Bronchial epithelial cell (primary cell): ENCODE data around the gene AGPS. TPM values are rescaled to one million over a fixed set of nuclear protein-coding genes. Genes with fewer than 3 reads are reported as not detected.
"Not testable (repeated sequence)": the region's sequence is repeated elsewhere in the genome, so short reads cannot be mapped to it uniquely, and the experiment has no call there.

Source experiments
- DNase-seq: peaks from one replicate; pipeline ENCODE4 v3.0.0-alpha.2; 2010; ENCODE audit warnings: low read depth
- FAIRE-seq: peaks from 2 replicates; lab custom pipeline; 2011; peaks lifted over from hg19 to GRCh38; lab: Jason Lieb, UNC
- H3K27me3 ChIP-seq: 2 replicates; pipeline ENCODE4 v1.5.1; 2011; ENCODE audit warnings: low read length; ENCODE audit not compliant: control insufficient read depth, insufficient read depth
- H3K36me3 ChIP-seq: 2 replicates; pipeline ENCODE4 v1.5.1; 2011; ENCODE audit warnings: low read length; ENCODE audit not compliant: control insufficient read depth, insufficient read depth
- H3K4me3 ChIP-seq: 2 replicates; pipeline ENCODE4 v1.5.1; 2011; ENCODE audit warnings: mild to moderate bottlenecking, low read depth, low read length, control low read depth
- total RNA-seq: library from RNA; depleted of rRNA; stranded (reverse); fragments of >200 nt; gene quantifications from 2 replicates; pipeline ENCODE4 v1.2.1, GENCODE V29; 2014
- TF ChIP-seq, protein P1 (sequence below): IDR thresholded peaks from 2 replicates; pipeline ENCODE4 v1.5.1; 2011; ENCODE audit warnings: mild to moderate bottlenecking, moderate library complexity, low read length, control low read depth, inconsistent platforms; ENCODE audit not compliant: insufficient read depth, severe bottlenecking

The AGPS gene
- total RNA-seq, 1 donor from 2014 or later, result 34.8 TPM

DNA sequence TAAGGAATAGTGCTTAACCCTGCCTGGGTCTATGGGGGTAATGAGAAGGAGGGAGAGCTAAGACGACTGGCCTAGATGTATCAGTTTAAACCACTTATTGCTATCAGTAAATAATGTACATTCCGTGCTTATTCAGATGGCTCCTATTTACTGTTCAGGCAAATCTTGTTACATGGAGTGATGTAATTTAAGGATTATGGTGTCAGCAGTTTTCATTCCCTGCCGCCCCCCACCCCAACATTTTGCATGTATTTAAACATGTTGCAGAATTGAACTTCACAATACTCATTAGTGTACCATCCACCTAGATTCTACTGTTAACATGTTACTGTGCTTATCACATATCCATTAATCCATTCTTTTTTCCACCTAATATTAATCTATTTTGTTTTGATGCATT lies 11.7 kb downstream of the AGPS start:
- FAIRE-seq, result no peak

DNA sequence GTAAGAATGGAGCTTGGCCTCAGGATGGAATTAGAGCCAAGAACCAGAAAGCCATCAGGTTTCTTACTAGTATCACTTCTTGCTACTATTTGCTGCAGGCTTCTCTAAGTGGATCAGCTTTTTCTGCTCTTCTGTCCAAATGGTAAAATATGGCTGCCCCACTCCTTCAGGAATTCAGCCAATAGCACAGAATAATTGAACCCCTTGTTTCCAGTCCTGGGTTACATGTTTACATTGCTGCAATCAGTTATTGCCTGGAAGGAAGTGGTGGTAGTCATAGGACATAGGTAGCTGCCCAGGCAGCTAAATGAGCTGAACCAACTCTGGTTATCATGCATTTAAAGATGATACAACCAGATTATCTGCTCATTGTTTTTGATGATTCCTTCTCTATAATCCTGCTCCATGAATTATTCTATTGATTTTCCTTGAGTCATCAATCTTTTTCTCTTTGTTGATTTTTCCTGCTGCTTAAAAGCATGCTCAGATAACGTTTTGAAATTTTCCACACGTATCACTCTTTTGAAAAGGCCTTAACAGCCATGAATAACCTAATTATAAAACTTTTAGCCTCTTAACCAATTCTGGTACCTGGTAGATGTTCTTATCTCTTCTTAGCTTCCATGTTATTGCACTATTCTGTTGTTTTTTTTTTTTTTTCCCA lies 12.6 kb downstream of the AGPS start:
- DNase-seq (no peak), FAIRE-seq (no peak)
- TF ChIP-seq, protein P1, sequence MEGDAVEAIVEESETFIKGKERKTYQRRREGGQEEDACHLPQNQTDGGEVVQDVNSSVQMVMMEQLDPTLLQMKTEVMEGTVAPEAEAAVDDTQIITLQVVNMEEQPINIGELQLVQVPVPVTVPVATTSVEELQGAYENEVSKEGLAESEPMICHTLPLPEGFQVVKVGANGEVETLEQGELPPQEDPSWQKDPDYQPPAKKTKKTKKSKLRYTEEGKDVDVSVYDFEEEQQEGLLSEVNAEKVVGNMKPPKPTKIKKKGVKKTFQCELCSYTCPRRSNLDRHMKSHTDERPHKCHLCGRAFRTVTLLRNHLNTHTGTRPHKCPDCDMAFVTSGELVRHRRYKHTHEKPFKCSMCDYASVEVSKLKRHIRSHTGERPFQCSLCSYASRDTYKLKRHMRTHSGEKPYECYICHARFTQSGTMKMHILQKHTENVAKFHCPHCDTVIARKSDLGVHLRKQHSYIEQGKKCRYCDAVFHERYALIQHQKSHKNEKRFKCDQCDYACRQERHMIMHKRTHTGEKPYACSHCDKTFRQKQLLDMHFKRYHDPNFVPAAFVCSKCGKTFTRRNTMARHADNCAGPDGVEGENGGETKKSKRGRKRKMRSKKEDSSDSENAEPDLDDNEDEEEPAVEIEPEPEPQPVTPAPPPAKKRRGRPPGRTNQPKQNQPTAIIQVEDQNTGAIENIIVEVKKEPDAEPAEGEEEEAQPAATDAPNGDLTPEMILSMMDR, result no peak
- H3K27me3 ChIP-seq, result no peaks in the 10 kb centered on the region
- no peak overlapping the region for H3K4me3 ChIP-seq
- no peaks in the 10 kb centered on the region for H3K36me3 ChIP-seq

More for the DNA sequence above, 11.7 kb downstream of the AGPS start:
- TF ChIP-seq, protein P1, result no peak
- H3K4me3 ChIP-seq, result no peak overlapping the region
- no peaks in the 10 kb centered on the region for H3K27me3 ChIP-seq
- no peaks in the 10 kb centered on the region for H3K36me3 ChIP-seq
- no peak for DNase-seq

DNA sequence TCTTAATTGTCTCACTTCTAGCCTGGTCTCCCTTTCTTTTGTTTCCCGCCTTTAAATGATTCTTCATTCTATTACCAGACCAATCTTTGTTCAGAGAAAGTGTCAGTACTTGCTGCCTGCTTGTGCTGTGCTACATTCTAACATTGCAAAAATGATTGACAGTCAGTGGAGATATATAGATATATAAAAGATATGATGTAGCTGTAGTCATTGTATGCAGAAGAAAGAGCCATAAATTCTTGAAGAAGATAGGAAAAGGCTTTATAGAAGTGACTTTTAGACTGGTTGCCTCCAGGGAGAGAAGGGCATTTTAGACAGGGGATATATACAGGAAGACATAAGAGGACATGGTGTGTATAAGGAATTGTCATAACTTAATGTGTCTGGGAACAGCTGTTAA lies 13.6 kb downstream of the AGPS start:
- DNase-seq (no peak), FAIRE-seq (no peak)

DNA sequence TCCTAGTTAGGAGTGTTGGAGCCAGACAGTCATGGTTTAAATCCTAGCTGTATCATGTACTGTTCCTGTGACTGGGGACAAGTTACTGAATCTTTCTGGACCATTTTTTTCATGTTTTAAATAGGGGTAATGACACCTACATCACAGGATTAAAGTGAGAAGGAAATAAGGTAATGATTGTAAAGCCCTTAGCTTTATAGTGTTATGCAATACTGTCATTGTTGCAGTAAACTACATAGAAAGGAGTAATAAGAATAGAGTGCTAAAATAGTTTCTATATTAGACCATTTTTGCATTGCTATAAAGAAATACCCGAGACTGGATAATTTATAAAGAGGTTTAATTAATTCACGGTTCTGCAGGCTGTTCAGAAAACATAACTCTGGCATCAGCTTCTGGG lies 14.5 kb downstream of the AGPS start:
- FAIRE-seq (no peak), DNase-seq (no peak)
- H3K36me3 ChIP-seq, result no peaks in the 10 kb centered on the region
- no peaks in the 10 kb centered on the region for H3K27me3 ChIP-seq
- H3K4me3 ChIP-seq, result no peak overlapping the region
- TF ChIP-seq, protein P1, result no peak

More for the DNA sequence above, 13.6 kb downstream of the AGPS start:
- H3K4me3 ChIP-seq, result no peak overlapping the region
- no peaks in the 10 kb centered on the region for H3K27me3 ChIP-seq
- H3K36me3 ChIP-seq, result no peaks in the 10 kb centered on the region
- TF ChIP-seq, protein P1, result no peak

DNA sequence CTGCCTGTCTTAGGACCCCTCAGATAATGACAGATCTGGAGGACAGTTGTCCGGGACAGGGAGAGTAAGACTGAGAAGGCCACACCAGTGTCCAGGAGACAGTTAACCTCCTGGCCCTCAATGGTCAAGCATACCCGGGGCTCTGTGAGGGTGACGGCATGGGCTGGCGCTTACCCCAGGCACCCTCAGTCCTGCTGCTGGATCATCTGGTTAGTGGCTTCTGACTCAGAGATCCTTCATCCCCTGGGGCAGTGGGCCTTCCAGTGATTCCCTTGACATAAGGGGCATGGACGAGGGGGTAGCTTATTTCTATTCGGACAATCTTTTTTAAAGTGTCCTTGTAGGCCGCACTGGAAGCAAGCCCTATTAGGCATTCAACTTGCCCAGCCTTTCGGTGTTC lies 18.1 kb downstream of the AGPS start:
- not testable (repeated sequence) for H3K36me3 ChIP-seq, H3K4me3 ChIP-seq, DNase-seq, FAIRE-seq, H3K27me3 ChIP-seq

DNA sequence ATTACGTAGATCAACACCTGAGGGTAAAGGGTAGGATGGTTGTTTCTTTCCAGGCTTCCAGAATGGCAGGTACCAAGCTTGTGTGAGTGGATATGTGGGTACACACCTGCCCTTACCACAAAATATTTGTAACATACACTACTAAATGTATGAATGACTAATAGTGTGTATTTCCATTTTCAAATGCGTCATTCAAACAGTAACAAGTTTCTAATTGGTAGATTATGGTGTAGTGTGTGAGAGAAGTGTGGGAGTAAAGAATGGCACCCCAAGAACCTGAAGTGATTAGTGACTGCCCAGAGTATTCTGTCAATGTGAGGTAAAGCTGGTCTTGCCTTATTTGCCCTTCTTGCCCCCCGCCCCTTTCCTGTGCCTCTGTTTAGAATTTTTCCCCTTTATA lies 21.1 kb downstream of the AGPS start:
- DNase-seq (peak; percentile 42), FAIRE-seq (no peak)
- Histone ChIP-seq H3K27me3 (no peaks in the 10 kb centered on the region), H3K36me3 (no peaks in the 10 kb centered on the region), H3K4me3 (no peak overlapping the region)
- TF ChIP-seq, protein P1, result no peak
